B cell (primary cell): Measurements from ENCODE around the gene CRYBG2. TPM values are rescaled to one million over a fixed set of nuclear protein-coding genes. Genes with fewer than 3 reads are reported as not detected.

ENCODE experiments used
- ATAC-seq: fragments of 200-7000 bp; cut with Tn5 transposase; one replicate; pipeline ENCODE4 v1.10.0; 2021; ENCODE audit warnings: low read depth, mild to moderate bottlenecking, moderate number of reproducible peaks, moderate library complexity
- CTCF ChIA-PET: fragments of 350-600 bp; sonication (Branson Sonifier 250); formaldehyde crosslinking; loops from one replicate; lab custom pipeline; 2021; ENCODE audit warnings: antibody characterized with exemption, inconsistent platforms; lab: Charles Lee
- POLR2A ChIA-PET: fragments of 350-600 bp; sonication (Branson Sonifier 250); formaldehyde crosslinking; loops from one replicate; lab custom pipeline; 2021; ENCODE audit warnings: antibody characterized with exemption; lab: Charles Lee
- DNase-seq: peaks from one replicate; pipeline ENCODE4 v3.0.0; 2013
- H2AFZ ChIP-seq: 2 replicates; pipeline ENCODE4 v1.6.1; 2012; ENCODE audit warnings: mild to moderate bottlenecking, low read depth, low read length; ENCODE audit not compliant: insufficient read depth, poor library complexity, severe bottlenecking
- H3K27ac ChIP-seq, 2 donors: 1 replicate in 1 of 2; 2 replicates in 1 of 2; pipeline ENCODE4 v1.5.1; 2012 to 2013; ENCODE audit warnings: low read length in 2 of 2, mild to moderate bottlenecking in 2 of 2, moderate library complexity in 1 of 2
- H3K27me3 ChIP-seq, 4 experiments: fragments of 200-600 bp in 1 of 4; sonication (generic) in 1 of 4; replicated peaks in 1 of 4; 1 replicate in 2 of 4; 2 replicates in 2 of 4; pipeline versions ENCODE4 v1.6.1 to v1.7.0; 2013 to 2016; ENCODE audit warnings: low read length in 3 of 4, mild to moderate bottlenecking in 2 of 4, mixed read lengths in 1 of 4, moderate library complexity in 1 of 4; ENCODE audit not compliant: insufficient read depth in 4 of 4, control insufficient read depth in 3 of 4; ENCODE audit errors: control extremely low read depth in 1 of 4
- H3K36me3 ChIP-seq, 2 experiments: replicated peaks in 1 of 2; 1 replicate in 1 of 2; 2 replicates in 1 of 2; pipeline versions ENCODE4 v1.6.1 to v1.7.1; 2013; ENCODE audit warnings: low read length in 1 of 2; ENCODE audit not compliant: insufficient read depth in 2 of 2, control insufficient read depth in 1 of 2; ENCODE audit errors: control extremely low read depth in 1 of 2, extremely low read depth in 1 of 2
- H3K4me1 ChIP-seq, 2 donors: fragments of 200-600 bp in 1 of 2; sonication (generic) in 1 of 2; 1 replicate in 1 of 2; 2 replicates in 1 of 2; pipeline versions ENCODE4 v1.5.1 to v1.6.1; 2013 to 2017; ENCODE audit warnings: low read length in 2 of 2; ENCODE audit not compliant: control insufficient read depth in 2 of 2, insufficient read depth in 2 of 2
- H3K4me2 ChIP-seq: replicated peaks from 2 replicates; pipeline ENCODE3; 2012; ENCODE audit warnings: mild to moderate bottlenecking, low read depth, low read length; ENCODE audit not compliant: poor library complexity, severe bottlenecking
- H3K4me3 ChIP-seq, 5 experiments: fragments of 200-600 bp in 1 of 5; sonication (generic) in 1 of 5; 1 replicate in 3 of 5; 2 replicates in 2 of 5; pipeline versions ENCODE4 v1.5.1 to v1.7.0; 2011 to 2016; ENCODE audit warnings: low read length in 4 of 5, mild to moderate bottlenecking in 4 of 5, low read depth in 2 of 5, control low read depth in 1 of 5, moderate library complexity in 1 of 5; ENCODE audit not compliant: insufficient read depth in 1 of 5; ENCODE audit errors: control extremely low read depth in 1 of 5, extremely low read depth in 1 of 5
- H3K79me2 ChIP-seq: fragments of 200-600 bp; sonication (generic); one replicate; pipeline ENCODE4 v1.6.0; 2016; ENCODE audit warnings: low read length; ENCODE audit not compliant: control insufficient read depth, insufficient read depth
- H3K9ac ChIP-seq: fragments of 200-600 bp; sonication (generic); 2 replicates; pipeline ENCODE4 v1.6.1; 2017; ENCODE audit warnings: mild to moderate bottlenecking, low read length, moderate library complexity
- H3K9me3 ChIP-seq, 3 donors: one replicate each; pipeline versions ENCODE4 v1.6.1 to v1.7.1; 2013; ENCODE audit warnings: low read length in 2 of 3; ENCODE audit not compliant: control insufficient read depth in 2 of 3, insufficient read depth in 1 of 3; ENCODE audit errors: control extremely low read depth in 1 of 3
- H4K20me1 ChIP-seq: 2 replicates; pipeline ENCODE4 v1.6.0; 2012; ENCODE audit warnings: mild to moderate bottlenecking, low read length; ENCODE audit not compliant: insufficient read depth, control insufficient read depth, poor library complexity, severe bottlenecking
- H3K27ac Mint-ChIP-seq: one replicate; pipeline ENCODE4 v1.8.0; 2021; ENCODE audit warnings: mixed read lengths
- H3K27me3 Mint-ChIP-seq: one replicate; pipeline ENCODE4 v1.8.0; 2021; ENCODE audit warnings: mixed read lengths
- H3K4me1 Mint-ChIP-seq: one replicate; pipeline ENCODE4 v1.8.0; 2021; ENCODE audit warnings: mixed read lengths
- H3K4me3 Mint-ChIP-seq: one replicate; pipeline ENCODE4 v1.8.0; 2021; ENCODE audit warnings: mixed read lengths
- H3K9me3 Mint-ChIP-seq: one replicate; pipeline ENCODE4 v1.8.0; 2022; ENCODE audit warnings: mixed read lengths; ENCODE audit not compliant: insufficient read depth
- CTCF ChIP-seq: fragments of 200-600 bp; IDR thresholded peaks from one replicate; pipeline ENCODE4 v1.8.0; 2022; ENCODE audit warnings: antibody characterized with exemption, mild to moderate bottlenecking
- EZH2 ChIP-seq: IDR thresholded peaks from 2 replicates; pipeline ENCODE4 v1.6.1; 2012; ENCODE audit warnings: borderline replicate concordance, low read depth, mild to moderate bottlenecking, moderate library complexity, low read length; ENCODE audit not compliant: insufficient read depth, poor library complexity, severe bottlenecking
- WGBS: methylation state at CpG from one replicate; pipeline ENCODE4 v1.1.5; 2013; ENCODE audit warnings: missing lambda C conversion rate; ENCODE audit not compliant: insufficient coverage; 5-methylcytosine and 5-hydroxymethylcytosine counted together
- intact Hi-C: fragments of 100-400 bp; cut with micrococcal nuclease; formaldehyde crosslinking; loops from one replicate; pipeline ENCODE4 v1.10.0; 2022
- polyA plus RNA-seq: library from polyadenylated mRNA; depleted of rRNA; stranded (reverse); fragments of >200 nt; gene quantifications from 2 replicates; pipeline ENCODE4 v1.2.3, GENCODE V29; 2012
- total RNA-seq, 2 donors: library from RNA; stranded (reverse); fragments of 120-200 nt in 1 of 2; gene quantifications; 1 replicate in 1 of 2; 2 replicates in 1 of 2; pipeline versions ENCODE4 v1.2.3 to v1.2.4, GENCODE V29; 2013 to 2022

The CRYBG2 gene
- total and polyA plus RNA-seq, 2 donors (not counting 1 experiment from before 2014, with no cell fraction given) = 3.3 to 5.3 TPM

GRCh38 chr1:26368486-26368885, 14.6 kb upstream of the CRYBG2 start:
- Histone ChIP-seq H3K4me1 (peaks cover 2 to 23% of the 10 kb centered on the region in 2 donors), H3K27ac (no peak overlapping the region), H2AFZ (no peak overlapping the region), H3K36me3 (no peaks in the 10 kb centered on the region), H3K4me2 (no peak overlapping the region), H3K9me3 (peaks cover 0 to 6% (median 0%) of the 10 kb centered on the region in 3 donors), H3K4me3 (no peak overlapping the region), H3K9ac (no peak overlapping the region), H3K27me3 (peaks cover 0 to 10% (median 5%) of the 10 kb centered on the region in 4 experiments), H4K20me1 (no peaks in the 10 kb centered on the region), H3K79me2 (no peaks in the 10 kb centered on the region)
- ChIA-PET CTCF (interaction anchor here (0.6 to 2.3 kb wide), 2 partner anchors 10 to 27 kb away, joined by 3 to 6 read pairs; no protein-coding TSS in a partner anchor), POLR2A (no interaction called here)
- ATAC-seq (no peak), DNase-seq (no peak)
- 100% methylated on average over 2 of the region's 3 CpGs for WGBS
- Mint-ChIP-seq H3K4me1 (peaks cover 7% of the 10 kb centered on the region), H3K4me3 (no peak overlapping the region), H3K27me3 (peaks cover 9% of the 10 kb centered on the region), H3K27ac (no peak overlapping the region), H3K9me3 (no peaks in the 10 kb centered on the region)
- TF ChIP-seq EZH2 (no peak), CTCF (no peak)
- intact Hi-C loops = no loop called here

- CTCF ChIA-PET = interaction anchor here (0.6 to 2.3 kb wide), 2 partner anchors 11 to 28 kb away, joined by 3 to 6 read pairs; no protein-coding TSS in a partner anchor
- peaks cover 12% of the 10 kb centered on the region for H3K27me3 Mint-ChIP-seq
- H2AFZ ChIP-seq = no peak overlapping the region
- no peak overlapping the region for H3K27ac Mint-ChIP-seq
- H3K9ac ChIP-seq = no peak overlapping the region
- no peaks in the 10 kb centered on the region for H3K36me3 ChIP-seq
- no peak overlapping the region for H3K4me3 ChIP-seq
- H3K27ac ChIP-seq = no peak overlapping the region
- H3K9me3 Mint-ChIP-seq = no peaks in the 10 kb centered on the region
- intact Hi-C loops = no loop called here
- no peak for ATAC-seq
- WGBS = 71% methylated on average over 1 of the region's 4 CpGs
- no peaks in the 10 kb centered on the region for H3K79me2 ChIP-seq
- H3K4me1 Mint-ChIP-seq = peaks cover 5% of the 10 kb centered on the region
- H3K4me3 Mint-ChIP-seq = no peak overlapping the region
- POLR2A ChIA-PET = no interaction called here
- peaks cover 2 to 21% of the 10 kb centered on the region in 2 donors for H3K4me1 ChIP-seq
- H3K4me2 ChIP-seq = no peak overlapping the region
- H3K9me3 ChIP-seq = peaks cover 0 to 6% (median 0%) of the 10 kb centered on the region in 3 donors
- no peak for DNase-seq
- TF ChIP-seq CTCF (no peak), EZH2 (no peak)
- no peaks in the 10 kb centered on the region for H4K20me1 ChIP-seq
- H3K27me3 ChIP-seq = peaks cover 0 to 10% (median 5%) of the 10 kb centered on the region in 4 experiments
Observed at GRCh38 chr1:26368006-26368405, 14.1 kb upstream of the CRYBG2 start.
